Natural killer cell (primary cell): ENCODE data around the gene FAM193A. TPM values are rescaled to one million over a fixed set of nuclear protein-coding genes. Genes with fewer than 3 reads are reported as not detected.
A peak's percentile ranks its signal among the peaks of the same experiment; 100 is the strongest.

Experiments used
- ATAC-seq, 3 donors: fragments of 150-1000 bp in 2 of 3; fragments of 200-7000 bp in 1 of 3; cut with Tn5 transposase; 1 replicate in 1 of 3; 2 replicates in 2 of 3; pipeline ENCODE4 v1.10.0; 2021; ENCODE audit warnings: mild to moderate bottlenecking in 2 of 3, moderate library complexity in 2 of 3
- DNase-seq, 2 donors: peaks; one replicate each; pipeline versions ENCODE4 v3.0.0 to v3.0.0-alpha.2; 2013 to 2021; ENCODE audit warnings: mixed read lengths in 1 of 2
- H3K27ac ChIP-seq: one replicate; pipeline ENCODE4 v1.5.1; 2013; ENCODE audit warnings: mild to moderate bottlenecking, low read length
- H3K27me3 ChIP-seq: one replicate; pipeline ENCODE4 v1.6.1; 2013; ENCODE audit warnings: low read length; ENCODE audit not compliant: control insufficient read depth, insufficient read depth
- H3K36me3 ChIP-seq: one replicate; pipeline ENCODE4 v1.6.1; 2013; ENCODE audit warnings: low read length; ENCODE audit not compliant: control insufficient read depth, insufficient read depth
- H3K4me1 ChIP-seq: one replicate; pipeline ENCODE4 v1.6.1; 2013; ENCODE audit warnings: low read length; ENCODE audit not compliant: control insufficient read depth, insufficient read depth
- H3K4me3 ChIP-seq: one replicate; pipeline ENCODE4 v1.5.1; 2013; ENCODE audit warnings: low read length
- H3K9me3 ChIP-seq: one replicate; pipeline ENCODE4 v1.6.1; 2013; ENCODE audit warnings: low read length; ENCODE audit not compliant: control insufficient read depth, insufficient read depth
- H3K27ac Mint-ChIP-seq, 2 donors: one replicate each; pipeline ENCODE4 v1.8.0; 2022; ENCODE audit warnings: mild to moderate bottlenecking in 2 of 2, mixed read lengths in 2 of 2, moderate library complexity in 1 of 2
- H3K27me3 Mint-ChIP-seq, 2 donors: one replicate each; pipeline ENCODE4 v1.8.0; 2022; ENCODE audit warnings: low read depth in 2 of 2, mixed read lengths in 2 of 2
- H3K36me3 Mint-ChIP-seq: one replicate; pipeline ENCODE4 v1.8.0; 2022; ENCODE audit warnings: mixed read lengths
- H3K4me1 Mint-ChIP-seq, 2 donors: one replicate each; pipeline ENCODE4 v1.8.0; 2022; ENCODE audit warnings: mixed read lengths in 2 of 2
- H3K4me3 Mint-ChIP-seq: one replicate; pipeline ENCODE4 v1.8.0; 2022; ENCODE audit warnings: mild to moderate bottlenecking, moderate library complexity, mixed read lengths
- H3K9me3 Mint-ChIP-seq, 2 donors: one replicate each; pipeline ENCODE4 v1.8.0; 2022; ENCODE audit warnings: mixed read lengths in 2 of 2
- CTCF ChIP-seq: fragments of 200-600 bp; IDR thresholded peaks from one replicate; pipeline ENCODE4 v1.8.0; 2022; ENCODE audit warnings: antibody characterized with exemption
- WGBS: methylation state at CpG from one replicate; pipeline ENCODE4 v1.1.7; 2013; ENCODE audit warnings: missing lambda C conversion rate; ENCODE audit not compliant: insufficient coverage; 5-methylcytosine and 5-hydroxymethylcytosine counted together
- intact Hi-C: fragments of 100-400 bp; cut with micrococcal nuclease; formaldehyde crosslinking; loops from one replicate; pipeline ENCODE4 v1.14.2; 2022
- total RNA-seq, 4 donors: library from RNA; stranded (reverse); fragments of 120-200 nt in 1 of 4; gene quantifications; one replicate each; pipeline versions ENCODE4 v1.2.3 to v1.2.4, GENCODE V29; 2013 to 2022

Gene FAM193A
- total RNA-seq, 3 donors from 2014 or later (not counting 1 experiment from before 2014, with no cell fraction given): 39.4 to 49.3 (median 48.1) TPM

GRCh38 chr4:2598511-2599303, 62.3 kb downstream of the FAM193A start:
- H3K36me3 ChIP-seq: peaks cover 9% of the 10 kb centered on the region
- Mint-ChIP-seq H3K4me3 (peak overlapping the region; percentile 17), H3K4me1 (peaks cover 51 to 59% of the 10 kb centered on the region in 2 donors), H3K9me3 (no peaks in the 10 kb centered on the region), H3K27me3 (no peaks in the 10 kb centered on the region), H3K36me3 (peaks cover 7% of the 10 kb centered on the region), H3K27ac (peak overlapping the region; percentile 4 to 67)
- DNase-seq (peak in 1 of 2 donors; percentile 38), ATAC-seq (peak; percentile 87 to 91 (median 90))
- TF ChIP-seq CTCF: peak; percentile 26
- no peak overlapping the region for H3K4me3 ChIP-seq
- H3K27me3 ChIP-seq: no peaks in the 10 kb centered on the region
- intact Hi-C loops: no loop called here
- peak overlapping the region; percentile 35 for H3K27ac ChIP-seq
- H3K4me1 ChIP-seq: peaks cover 17% of the 10 kb centered on the region
- no peaks in the 10 kb centered on the region for H3K9me3 ChIP-seq
- 26% methylated on average over 11 of the region's 12 CpGs for WGBS

GRCh38 chr4:2599304-2599654, 62.8 kb downstream of the FAM193A start:
- Histone ChIP-seq H3K9me3 (no peaks in the 10 kb centered on the region), H3K27ac (no peak overlapping the region), H3K4me3 (no peak overlapping the region), H3K36me3 (peaks cover 9% of the 10 kb centered on the region), H3K27me3 (no peaks in the 10 kb centered on the region), H3K4me1 (peaks cover 17% of the 10 kb centered on the region)
- WGBS: 63% methylated on average over 6 of the region's 6 CpGs
- no peaks in the 10 kb centered on the region for H3K27me3 Mint-ChIP-seq
- DNase-seq (no peak), ATAC-seq (no peak)
- no peaks in the 10 kb centered on the region for H3K9me3 Mint-ChIP-seq
- H3K36me3 Mint-ChIP-seq: peaks cover 7% of the 10 kb centered on the region
- intact Hi-C loops: no loop called here
- peaks cover 48 to 57% of the 10 kb centered on the region in 2 donors for H3K4me1 Mint-ChIP-seq
- H3K27ac Mint-ChIP-seq: peak overlapping the region; percentile 4 to 67
- no peak for TF ChIP-seq CTCF
- H3K4me3 Mint-ChIP-seq: no peak overlapping the region

- ATAC-seq: no peak
- H3K27ac ChIP-seq: no peak overlapping the region
- Mint-ChIP-seq H3K4me3 (no peak overlapping the region), H3K27me3 (no peaks in the 10 kb centered on the region), H3K36me3 (peaks cover 7% of the 10 kb centered on the region), H3K27ac (peak overlapping the region in 1 of 2 donors; percentile 67), H3K4me1 (peaks cover 57 to 58% of the 10 kb centered on the region in 2 donors), H3K9me3 (no peaks in the 10 kb centered on the region)
- peaks cover 17% of the 10 kb centered on the region for H3K4me1 ChIP-seq
- intact Hi-C loops: no loop called here
- H3K27me3 ChIP-seq: no peaks in the 10 kb centered on the region
- WGBS: 96% methylated on average over 6 of the region's 6 CpGs
- no peak overlapping the region for H3K4me3 ChIP-seq
- no peak for TF ChIP-seq CTCF
- H3K36me3 ChIP-seq: peaks cover 9% of the 10 kb centered on the region
- DNase-seq: no peak
- H3K9me3 ChIP-seq: no peaks in the 10 kb centered on the region
Observed at GRCh38 chr4:2600878-2601277, 64.4 kb downstream of the FAM193A start.
